HG02884 (cell line): Measurements from ENCODE around the gene METAP2.
"Not testable (repeated sequence)": the region's sequence is repeated elsewhere in the genome, so short reads cannot be mapped to it uniquely, and the experiment has no call there.

Experiments
- ATAC-seq: cut with Tn5 transposase; IDR thresholded peaks from one replicate; pipeline ENCODE4 v1.9.1; 2021; ENCODE audit warnings: mild to moderate bottlenecking, moderate library complexity; ENCODE audit not compliant: unreplicated experiment

Gene METAP2

GRCh38 chr12:95462081-95462480, 11.9 kb upstream of the METAP2 start:
- no peak for ATAC-seq

- no peak for ATAC-seq
Observed at GRCh38 chr12:95462551-95462950, 11.4 kb upstream of the METAP2 start.

DNA sequence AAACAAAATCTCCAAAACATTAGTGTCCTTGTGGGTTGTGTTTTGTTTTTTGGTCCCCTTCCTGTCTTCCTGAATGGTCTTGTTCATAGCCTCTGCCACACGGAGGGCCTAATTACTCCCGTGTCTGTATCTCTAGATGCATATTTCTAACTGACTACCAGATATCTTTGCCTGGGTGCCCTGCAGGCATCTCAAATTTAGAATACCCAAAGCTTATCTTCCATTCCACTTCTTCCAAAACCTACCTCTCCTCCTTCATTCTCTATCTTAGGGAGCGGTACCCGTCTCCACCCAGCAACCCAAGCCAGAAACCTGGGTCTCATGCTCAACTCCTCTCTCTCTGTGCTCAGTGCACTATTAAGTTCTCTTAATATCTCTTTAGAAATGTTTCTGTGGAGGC, 10.9 kb upstream of the METAP2 start:
- no peak for ATAC-seq

- ATAC-seq = not testable (repeated sequence)
Observed at GRCh38 chr12:95463776-95464175, 10.2 kb upstream of the METAP2 start.

- no peak for ATAC-seq
Observed at GRCh38 chr12:95465275-95465674, 8.7 kb upstream of the METAP2 start.

GRCh38 chr12:95470300-95470699, 3.7 kb upstream of the METAP2 start:
- no peak for ATAC-seq

DNA sequence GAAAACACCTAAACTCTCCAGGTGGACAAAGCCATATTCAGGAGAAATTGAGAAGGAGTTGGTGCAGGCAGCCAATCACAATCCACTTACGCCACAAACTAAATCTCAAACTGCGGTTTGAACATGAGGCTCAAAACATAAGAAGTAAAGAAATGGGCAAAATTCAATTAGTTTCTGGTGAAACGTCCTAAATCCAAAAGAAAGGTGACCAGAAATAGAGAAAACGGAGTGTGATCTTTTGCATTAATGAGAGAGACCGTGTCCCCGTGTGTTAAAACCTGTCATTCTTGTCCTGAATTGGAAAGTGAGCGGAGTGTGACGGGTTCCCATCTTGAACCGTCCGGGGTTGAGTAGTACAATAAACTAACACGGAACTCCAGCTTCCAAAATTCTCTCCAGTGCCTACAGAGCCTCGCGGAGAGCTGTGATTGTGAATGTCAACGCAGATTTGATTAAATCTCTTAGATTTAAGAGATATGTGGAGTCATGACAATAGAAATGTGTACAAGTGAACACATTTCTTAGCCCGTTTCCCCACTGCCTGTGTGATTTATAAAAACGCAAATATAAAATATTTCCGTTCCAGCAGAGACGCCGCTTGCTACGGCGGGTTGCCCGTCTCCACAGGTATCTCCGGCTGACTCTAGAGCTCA, 595 bp upstream of the METAP2 start:
- peak; percentile 31 for ATAC-seq

GRCh38 chr12:95474660-95474958, 657 bp downstream of the METAP2 start:
- no peak for ATAC-seq

GRCh38 chr12:95480230-95480629, 6.3 kb downstream of the METAP2 start:
- no peak for ATAC-seq

DNA sequence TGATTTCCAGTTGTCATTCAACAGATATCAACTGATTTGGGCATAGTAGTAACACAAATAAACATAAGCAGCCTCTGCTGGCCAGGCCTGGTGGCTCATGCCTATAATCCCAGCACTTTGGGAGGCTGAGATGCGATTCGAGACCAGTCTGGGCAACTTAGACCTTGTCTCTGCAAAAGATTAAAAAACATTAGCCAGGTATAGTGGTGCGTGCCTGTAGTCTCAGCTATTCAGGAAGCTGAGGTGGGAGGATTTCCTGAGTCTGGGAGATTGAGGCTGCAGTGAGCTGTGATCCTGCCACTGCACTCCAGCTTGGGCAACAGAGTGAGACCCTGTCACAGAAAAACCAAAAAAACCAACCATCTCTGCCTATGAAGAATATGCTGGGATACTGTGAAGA, 7.1 kb downstream of the METAP2 start:
- ATAC-seq = no peak

DNA sequence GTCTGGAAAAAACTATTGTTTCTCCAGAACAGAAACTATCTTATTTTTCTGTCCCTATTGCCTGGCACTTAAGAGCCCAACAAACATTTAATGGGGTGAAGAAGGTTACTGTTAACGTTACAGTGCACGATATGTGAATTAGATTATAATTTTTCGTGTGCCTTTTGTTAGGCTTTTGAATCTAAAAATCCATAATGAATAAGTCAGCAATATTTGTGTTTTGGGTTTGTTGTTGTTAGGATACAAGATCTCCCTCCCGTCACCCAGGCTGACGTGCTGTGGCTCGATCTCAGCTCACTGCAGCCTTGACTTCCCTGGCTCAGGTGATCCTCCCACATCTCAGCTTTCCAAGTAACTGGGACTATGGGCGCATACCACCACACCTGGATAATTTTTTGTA, 7.9 kb downstream of the METAP2 start:
- no peak for ATAC-seq

GRCh38 chr12:95482564-95482963, 8.6 kb downstream of the METAP2 start:
- ATAC-seq = not testable (repeated sequence)

- no peak for ATAC-seq
Observed at GRCh38 chr12:95484524-95484923, 10.6 kb downstream of the METAP2 start.

- no peak for ATAC-seq
Observed at GRCh38 chr12:95487024-95487423, 13.1 kb downstream of the METAP2 start.

GRCh38 chr12:95492462-95492861, 18.5 kb downstream of the METAP2 start:
- ATAC-seq = no peak

DNA sequence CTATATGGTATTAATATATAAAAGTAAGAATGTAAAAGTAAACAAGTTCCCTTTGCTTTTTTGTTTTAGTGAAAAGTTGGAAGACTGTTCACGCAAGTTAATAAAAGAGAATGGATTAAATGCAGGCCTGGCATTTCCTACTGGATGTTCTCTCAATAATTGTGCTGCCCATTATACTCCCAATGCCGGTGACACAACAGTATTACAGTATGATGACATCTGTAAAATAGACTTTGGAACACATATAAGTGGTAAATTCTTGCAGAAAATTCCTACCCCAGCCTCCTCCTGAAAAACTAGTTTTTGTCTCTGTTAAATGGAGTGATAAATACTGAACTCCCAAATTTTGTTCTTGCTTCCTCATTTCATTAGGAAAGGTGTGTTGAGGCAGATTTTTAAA, 20.9 kb downstream of the METAP2 start:
- ATAC-seq = no peak

DNA sequence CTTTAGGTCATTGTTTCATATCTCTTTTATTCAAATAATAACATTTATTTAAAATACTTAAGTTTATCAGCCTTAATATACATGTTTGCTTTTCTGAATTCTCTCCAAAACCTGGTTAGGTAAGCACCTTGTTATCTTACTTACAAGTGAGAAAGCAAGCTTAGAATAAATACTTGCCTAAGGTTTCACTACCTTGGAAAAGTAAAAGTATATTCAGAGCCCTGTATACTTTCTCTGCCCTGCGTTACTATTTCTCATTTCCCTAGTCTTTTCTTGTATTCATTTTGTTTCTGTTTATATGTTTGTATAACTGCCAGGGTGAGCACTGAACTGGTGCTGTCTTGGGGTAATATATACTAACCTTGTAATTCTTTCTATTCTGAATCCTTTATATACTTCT, 21.5 kb downstream of the METAP2 start:
- no peak for ATAC-seq

- ATAC-seq = no peak
Observed at GRCh38 chr12:95497031-95497430, 23.1 kb downstream of the METAP2 start.

DNA sequence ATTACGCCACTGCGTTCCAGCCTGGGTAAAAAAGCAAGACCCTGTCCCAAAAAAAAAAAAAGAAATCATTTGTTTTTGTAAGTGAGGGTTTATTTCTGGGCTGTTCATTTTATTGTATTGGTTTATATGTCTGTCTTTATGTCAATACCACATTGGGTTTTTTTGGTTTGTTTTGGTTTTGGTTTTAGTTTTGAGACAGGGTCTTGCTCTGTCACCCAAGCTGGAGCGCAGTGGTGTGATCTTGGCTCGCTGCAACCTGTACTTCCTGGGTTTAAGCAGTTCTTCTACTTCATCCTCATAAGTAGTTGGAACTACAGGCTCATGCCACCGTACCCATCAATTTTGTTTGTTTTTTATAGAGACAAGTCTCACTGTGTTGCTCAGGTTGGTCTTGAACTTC, 25.0 kb downstream of the METAP2 start:
- no peak for ATAC-seq

GRCh38 chr12:95499772-95500171, 25.8 kb downstream of the METAP2 start:
- no peak for ATAC-seq

- no peak for ATAC-seq
Observed at GRCh38 chr12:95504140-95504539, 30.2 kb downstream of the METAP2 start.

DNA sequence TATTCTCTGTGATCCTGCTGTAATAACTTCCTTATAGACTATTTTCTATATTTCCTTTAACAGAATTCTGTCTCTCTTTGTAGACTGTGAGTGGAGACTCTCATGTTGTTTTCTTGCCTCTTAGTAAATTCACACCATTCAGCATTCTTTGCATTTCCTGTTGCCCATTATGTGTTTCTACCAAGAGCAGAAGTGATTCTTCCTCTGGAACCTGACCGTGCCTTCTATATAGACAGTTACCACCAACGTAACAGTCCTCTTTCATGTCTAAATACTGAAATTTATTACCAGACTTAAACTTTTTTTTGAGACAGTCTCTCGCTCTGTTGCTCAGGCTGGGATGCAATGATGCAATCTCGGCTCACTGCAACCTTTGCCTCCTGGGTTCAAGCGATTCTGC, 31.1 kb downstream of the METAP2 start:
- no peak for ATAC-seq

- ATAC-seq = no peak
Observed at GRCh38 chr12:95506707-95507523, 33.0 kb downstream of the METAP2 start.
